ENCODE results near the gene ZNF385A.
"Not testable (repeated sequence)": the region's sequence is repeated elsewhere in the genome, so short reads cannot be mapped to it uniquely, and the experiment has no call there.

The ZNF385A gene

DNA sequence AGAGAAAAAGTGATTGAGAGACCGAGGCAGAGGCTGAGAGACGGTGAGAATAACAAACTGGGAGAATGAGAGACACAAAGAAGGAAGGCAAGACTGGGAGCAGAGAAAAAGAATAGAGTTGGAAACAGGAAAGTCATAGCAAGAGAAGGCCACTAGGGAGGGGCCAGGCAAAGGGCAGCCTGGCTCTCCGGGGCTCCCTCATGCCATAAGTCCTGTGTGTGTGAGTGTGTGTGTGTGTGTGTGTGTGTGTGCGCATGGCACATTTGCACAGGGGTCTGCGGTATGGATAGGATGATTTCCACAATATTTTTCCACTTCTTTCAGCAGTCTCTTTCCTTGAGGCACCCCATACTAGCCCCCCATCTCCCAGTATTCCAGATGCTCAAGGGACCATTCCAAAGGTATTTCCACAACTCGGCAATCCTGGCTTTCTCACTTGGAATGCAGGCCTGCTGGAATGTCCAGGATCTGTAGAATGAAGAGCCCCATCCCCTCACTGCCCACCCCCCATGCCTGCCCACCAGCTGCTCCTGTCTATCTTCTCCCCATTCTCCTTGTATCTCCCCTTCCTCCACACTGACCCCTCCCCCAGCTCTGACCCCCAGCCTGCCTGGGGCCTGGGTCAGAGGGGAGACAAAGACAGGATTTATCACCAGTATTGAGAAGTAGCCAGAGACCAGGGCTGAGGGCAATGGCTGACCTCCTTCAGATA, 29.3 kb downstream of the ZNF385A start:
- DNase-seq: no peak

DNA sequence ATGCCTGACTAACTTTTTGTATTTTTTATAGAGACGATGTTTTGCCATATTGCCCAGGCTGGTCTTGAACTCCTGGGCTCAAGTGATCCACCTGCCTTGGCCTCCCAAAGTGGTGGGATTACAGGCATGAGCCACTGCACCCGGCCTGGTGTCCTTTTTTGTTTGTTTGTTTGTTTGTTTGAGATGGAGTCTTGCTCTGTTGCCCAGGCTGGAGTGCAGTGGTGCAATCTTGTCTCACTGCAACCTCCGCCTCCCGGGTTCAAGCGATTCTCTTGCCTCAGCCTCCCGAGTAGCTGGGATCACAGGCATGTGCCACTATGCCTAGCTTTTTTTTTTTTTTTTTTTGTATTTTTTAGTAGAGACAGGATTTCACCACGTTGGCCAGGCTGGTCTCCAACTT, 30.3 kb downstream of the ZNF385A start:
- DNase-seq: not testable (repeated sequence)

DNA sequence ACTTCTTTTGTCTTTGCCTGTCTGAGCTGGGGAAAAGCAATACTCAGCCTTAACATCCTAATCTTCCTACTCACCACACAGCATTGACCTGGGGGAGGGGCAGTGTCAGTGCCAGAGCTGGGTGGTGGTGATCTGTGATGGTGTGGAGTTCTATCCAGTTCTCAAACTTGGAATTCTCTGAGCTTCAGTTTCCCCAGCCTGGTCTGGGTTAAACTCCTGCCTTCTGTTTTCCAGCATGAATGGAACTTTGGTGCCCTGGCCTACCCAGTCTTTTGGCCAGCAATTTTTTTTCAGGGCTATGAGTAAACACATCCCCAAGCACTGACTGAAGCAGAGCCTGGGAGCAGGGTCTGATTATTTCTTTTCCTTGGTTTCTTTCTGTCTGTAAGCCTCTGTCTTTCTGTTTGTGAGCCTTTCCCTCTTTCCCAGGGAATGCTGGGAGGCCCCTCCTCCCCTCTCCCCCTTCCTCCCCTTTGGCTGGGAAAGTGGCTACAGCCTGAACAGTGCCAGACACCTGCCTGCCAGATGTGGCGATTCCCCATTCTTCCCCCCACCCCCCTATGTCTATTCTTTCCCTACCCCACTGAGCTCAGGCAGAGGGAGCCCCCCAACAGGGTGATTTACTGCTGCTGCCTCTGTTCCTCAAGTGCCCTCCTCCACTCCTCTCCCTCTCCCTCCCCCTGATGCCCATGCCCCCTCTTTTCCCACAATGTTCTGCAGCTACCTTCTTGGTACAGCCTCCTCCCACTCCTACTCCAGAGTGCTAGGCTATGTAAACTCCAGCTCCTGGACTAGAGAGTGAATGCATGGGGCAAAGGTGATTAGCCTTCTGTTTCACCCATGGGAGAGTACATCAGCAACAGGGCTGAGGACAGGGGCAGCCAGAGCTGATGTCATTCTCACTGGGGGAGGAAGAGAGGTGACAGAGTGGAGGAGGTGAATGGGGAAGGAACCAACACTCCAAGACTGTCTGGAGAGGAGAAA, 31.4 kb downstream of the ZNF385A start:
- DNase-seq: no peak

DNA sequence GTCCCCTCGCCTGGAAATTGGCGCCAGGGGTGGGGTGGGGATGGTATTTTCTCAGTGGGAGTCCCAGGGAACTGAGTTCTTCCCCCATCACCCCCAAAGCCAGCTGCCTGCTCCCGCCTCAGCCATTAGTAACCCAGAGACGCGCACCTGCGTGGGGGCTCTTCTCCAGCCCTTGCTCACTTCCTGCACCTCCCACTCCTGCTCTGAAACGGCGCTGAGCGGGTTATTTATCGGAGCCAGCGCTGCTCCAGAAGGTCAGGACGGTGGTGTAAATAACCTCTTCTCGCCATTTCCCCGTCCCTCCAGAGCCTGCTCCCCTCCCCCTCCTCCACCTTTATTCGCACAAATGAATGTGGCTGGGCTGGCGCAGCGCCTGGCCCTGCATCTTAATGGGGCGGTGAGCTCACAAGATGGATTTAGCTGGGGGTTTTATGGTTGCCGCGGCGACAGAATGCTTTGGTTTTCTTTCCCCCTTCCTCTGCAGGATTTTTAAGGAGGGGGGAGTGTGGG, 32.5 kb downstream of the ZNF385A start:
- DNase-seq: peak; percentile 42 to 53

DNA sequence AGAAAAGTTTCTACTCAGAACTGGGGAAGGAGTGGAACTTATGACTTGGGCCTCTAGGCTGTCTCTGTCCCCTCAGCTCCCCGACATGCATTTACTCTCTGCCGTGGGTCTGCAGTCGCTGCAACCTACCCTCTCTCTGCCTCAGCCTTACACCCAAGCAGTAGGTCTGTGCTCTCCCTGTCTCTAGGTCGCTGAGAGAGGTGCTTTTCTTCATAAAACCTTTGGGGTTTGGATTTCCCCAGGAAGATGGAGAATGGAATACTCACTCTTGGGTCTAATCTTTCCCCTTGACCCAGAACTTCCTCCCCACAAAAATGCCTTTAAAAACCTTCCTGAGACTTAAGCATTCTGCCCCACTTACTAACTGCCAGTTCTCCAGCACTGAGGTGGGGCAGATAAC, 33.2 kb downstream of the ZNF385A start:
- DNase-seq: no peak

DNA sequence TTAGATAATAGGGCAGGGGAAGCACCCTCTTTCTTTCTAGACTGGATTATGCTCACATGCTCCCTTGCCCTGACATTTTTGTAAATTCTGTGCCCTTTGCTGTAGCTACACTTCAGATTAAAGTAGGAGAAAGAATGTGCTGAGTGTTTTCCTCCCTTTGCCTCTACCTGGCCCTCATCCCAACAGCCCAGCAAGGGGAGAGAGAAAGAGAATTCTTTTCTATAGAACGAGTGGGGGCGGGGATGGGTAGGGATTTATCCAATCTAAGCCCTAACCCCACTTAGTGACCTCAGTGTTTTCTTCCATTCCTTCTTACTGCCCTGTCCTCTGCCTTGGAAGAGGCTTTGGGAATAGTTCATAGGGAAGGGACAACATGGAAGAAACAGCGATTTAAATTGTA, 33.8 kb downstream of the ZNF385A start:
- DNase-seq: no peak

DNA sequence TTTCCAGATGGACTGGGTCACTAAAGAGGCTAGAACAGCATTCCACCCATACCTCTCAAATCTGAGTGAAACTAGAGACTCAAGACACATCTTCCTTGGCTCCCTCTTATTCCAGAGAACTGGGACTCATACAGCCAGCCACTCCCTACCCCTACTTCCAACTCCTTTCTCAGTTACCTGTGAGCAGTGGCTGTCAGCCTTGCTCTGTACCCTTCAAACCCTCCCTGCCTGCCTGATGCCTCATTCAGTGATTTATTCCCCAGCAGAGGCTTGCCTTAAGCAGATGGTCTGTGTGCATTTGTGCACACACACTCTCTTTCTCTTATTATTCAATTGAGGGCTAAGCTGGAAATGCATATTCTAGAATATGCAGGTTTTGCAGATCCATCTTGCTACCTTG, 34.9 kb downstream of the ZNF385A start:
- DNase-seq: no peak

DNA sequence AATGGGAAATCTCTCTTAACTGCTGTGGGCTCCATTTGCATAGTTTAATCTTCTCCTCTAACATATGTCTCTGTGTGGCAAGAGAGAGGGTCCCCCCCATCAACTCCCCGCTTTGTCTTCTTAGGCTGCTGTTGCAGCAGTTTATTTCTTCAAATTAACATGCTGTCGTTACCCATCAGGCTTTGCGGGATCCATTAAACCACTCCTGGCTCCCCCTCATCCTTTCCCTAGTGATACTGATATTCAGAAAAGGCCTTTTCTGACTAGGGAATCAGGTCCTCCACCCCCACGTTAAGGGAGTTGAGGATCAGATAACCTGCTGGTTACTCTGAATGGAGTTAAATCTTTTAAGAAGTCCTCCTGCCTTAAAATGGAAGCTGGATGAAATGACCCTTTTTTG, 35.5 kb downstream of the ZNF385A start:
- no peak for DNase-seq

DNA sequence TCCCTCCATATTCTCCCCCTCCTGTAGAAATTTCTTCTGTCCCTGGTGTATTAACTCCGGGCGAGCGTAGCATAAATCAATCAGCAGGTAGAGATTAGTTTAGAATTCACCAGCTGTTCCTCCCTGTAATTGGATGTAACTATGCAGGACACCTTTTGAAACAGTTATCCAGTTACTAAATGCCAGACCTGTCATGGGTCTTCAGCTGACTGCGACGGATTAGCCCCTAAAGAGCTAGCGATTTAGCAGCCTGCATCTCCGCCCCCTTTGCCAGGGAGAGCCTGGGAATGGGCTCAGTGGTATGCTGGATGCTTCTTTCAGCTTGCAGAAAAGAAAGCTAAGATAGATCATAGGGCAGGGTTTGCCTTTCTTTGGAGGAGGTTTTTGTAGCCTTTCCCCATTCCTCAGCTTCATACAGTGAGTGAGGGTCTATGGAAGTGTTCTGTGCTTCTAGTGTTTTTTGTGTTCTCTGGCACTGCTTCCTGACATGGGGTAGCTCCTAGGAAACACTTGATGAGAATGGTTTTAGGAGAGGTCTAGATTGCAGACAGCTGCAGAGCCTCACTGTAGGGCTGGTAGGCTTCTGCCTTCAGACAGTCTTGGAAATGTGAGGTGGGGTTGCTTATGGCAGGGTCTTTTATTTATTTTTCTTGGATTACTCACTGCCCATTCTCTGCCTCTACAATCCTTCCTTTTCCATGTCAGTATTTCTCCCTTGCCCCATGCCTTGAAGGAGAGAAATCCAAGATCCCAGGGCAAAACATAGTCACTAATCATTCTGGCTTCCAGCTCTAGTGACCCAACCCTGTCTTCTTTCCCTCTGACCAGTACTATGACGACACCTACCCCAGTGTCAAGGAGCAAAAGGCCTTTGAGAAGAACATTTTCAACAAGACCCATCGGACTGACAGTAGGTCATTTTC, 42.9 kb downstream of the ZNF385A start:
- DNase-seq: no peak

DNA sequence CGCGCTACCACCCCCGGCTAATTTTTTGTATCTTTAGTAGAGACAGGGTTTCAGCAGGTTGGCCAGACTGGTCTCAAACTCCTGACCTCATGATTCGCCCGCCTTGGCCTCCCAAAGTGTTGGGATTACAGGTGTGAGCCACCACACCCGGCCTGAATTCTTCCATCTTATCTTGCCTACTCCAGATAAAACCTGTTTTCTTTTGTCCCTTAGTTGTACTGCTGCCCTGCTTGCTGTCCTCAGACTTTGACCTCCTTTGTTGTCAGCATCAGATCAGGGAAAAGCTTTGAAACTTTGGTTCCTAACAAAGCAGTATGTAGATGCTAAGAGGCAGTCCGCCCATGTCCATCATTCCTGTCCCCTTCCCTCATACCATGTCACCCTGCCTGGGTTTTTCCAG, 43.7 kb downstream of the ZNF385A start:
- DNase-seq: no peak

DNA sequence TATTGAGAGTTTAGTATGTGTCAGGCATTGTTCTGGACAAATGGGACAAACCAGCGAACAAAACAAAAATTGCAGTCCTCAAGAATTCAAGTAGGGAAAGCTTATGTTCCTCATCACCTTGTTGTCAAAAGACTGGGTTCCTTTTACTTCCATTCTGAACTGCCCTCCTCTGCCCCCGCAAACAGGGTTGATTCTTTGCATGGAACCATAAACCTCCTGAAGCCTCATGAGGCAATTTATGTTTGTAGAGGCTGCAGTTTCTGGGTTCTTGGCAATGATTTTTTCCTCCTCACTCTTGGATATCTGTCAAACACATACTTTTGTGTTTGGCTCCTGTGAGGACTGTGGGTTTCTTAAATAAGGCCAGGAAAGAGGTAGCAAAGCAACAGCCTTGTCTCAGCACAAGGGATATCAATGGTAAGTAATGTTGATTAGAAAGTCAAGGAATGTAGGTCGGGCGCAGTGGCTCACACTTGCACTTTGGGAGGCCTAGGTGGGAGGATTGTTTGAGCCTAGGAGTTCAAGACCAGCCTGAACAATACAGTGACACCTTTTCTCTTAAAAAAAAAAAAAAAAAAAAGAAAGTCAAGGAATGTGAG, 45.7 kb downstream of the ZNF385A start:
- no peak for DNase-seq

DNA sequence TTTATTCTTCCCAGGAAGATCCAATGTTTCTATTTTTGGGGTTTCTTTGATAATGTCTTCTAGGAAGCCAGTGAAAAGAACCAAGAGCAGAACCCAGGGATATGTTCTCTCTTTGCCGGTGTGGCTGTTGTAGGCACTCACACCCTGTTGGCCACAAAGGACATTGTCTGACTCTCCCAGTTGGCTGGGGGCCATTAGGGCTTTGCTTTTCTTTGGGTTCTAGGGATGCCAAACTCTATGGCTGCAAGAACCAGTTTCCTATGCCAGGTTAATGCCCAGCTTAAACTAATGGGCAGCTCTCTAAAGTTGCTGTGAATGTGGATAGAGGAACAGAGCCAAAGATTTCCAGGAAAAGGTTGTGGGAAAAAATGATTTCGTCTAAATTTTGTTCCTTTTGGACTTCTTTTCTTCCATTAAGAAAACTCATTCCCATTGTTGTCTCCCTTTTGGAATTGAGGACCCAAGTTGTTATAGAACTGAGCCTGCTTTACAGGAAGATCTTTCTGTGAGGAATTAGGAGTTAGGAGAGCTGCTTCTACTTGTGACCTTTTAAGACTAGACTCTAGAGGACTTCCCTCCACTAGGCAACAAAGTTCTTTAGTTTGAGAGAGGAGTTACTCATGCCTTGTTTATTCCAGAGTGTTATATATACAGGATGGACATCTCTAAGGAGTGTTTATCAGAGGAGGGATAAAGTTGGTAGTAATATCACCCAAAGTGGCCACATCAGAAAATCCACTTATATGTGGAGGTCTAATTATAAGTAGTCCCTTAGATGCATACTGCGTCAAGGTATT, 46.5 kb downstream of the ZNF385A start:
- no peak for DNase-seq

DNA sequence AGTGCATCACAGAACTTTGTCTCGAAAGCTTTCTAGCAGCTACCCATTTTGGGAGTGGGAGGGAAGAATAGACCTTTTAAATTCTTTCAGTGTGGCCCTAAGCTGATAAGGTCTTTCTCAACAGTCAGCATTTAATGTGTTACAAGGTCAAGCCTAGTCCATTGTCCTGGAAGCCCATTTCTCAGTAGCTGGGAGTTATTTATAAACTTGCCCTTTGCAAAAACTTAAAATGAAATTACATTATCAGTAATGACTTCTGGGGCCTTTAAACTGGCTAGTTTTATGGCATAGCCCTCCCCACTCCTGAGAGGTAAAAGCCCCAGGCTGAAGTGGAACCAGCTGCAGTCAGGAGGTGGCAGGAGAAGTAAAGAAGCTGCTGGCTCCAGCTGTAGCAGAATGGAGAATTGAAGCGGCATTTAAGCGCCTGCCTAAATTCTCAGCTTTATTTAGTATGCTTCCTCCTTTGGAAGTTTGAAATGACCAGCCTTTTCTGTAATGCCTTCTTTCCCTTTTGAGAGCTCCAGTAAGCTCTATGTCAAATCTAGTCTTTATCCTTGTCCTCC, 47.2 kb downstream of the ZNF385A start:
- no peak for DNase-seq

DNA sequence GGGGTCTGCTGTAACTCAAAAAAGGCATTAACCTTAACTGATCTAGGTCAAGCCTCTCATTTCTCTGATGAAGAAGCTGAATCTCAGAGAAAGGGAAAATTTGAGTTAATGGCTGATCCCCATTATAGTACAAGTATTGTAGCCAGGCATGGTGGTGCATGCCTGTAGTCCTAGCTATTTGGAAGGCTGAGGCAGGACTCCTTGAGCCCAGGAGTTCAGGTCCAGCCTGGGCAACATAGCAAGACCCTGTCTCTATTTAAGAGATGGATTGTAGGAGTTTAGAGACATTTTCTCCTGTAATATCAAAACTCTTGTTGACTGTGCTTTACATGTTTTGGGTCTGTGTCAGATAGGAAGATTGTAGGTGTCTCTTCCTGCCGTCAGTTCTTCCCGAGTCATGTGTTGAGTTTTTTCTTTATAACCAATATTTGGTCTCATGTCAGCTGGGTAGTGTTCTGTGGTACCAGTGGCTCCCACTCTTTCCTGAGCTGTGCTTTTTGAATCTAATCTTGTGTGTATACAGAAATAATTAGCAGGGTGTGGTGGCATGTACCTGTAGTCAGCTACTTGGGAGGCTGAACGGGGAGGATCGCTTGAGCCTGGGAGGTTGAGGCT, 51.0 kb downstream of the ZNF385A start:
- DNase-seq: no peak

DNA sequence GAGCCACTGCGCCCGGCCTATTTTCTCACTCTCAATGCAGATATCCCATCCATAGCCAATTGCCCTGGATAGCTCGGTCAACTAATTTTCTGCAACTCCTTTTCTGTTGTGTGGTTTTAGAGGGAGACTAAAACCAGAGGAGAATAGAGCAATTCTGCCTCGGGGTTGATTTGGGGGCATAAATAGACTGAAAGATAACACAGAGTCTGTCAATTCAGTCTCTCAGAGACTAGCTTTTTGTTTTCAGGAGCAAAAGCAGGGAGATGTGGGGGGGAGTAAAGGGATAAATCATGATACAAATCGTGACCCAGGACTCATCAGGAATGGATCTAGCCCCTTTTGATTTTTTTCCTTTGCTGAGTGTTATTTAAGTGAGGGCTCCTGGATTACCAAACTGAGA, 53.1 kb downstream of the ZNF385A start:
- no peak for DNase-seq

DNA sequence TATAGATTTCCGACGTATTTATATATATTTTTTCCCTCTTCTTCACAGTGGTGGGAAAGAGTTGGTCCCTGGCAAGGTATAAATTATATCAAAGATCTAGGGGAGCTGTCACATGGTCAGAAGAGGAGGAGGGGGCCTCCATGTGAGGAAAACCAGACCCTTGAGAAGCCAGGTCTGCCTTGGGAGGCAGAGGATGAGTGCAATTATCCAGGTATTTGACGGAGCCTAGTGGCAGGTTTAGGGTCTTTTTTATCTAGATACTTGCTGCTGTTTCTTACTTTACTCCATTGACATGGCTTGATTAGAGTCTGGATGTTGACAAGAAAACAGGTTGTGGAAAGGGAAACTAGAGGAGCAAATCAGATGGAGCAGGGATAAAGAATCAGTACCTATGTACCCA, 54.1 kb downstream of the ZNF385A start:
- DNase-seq: no peak

DNA sequence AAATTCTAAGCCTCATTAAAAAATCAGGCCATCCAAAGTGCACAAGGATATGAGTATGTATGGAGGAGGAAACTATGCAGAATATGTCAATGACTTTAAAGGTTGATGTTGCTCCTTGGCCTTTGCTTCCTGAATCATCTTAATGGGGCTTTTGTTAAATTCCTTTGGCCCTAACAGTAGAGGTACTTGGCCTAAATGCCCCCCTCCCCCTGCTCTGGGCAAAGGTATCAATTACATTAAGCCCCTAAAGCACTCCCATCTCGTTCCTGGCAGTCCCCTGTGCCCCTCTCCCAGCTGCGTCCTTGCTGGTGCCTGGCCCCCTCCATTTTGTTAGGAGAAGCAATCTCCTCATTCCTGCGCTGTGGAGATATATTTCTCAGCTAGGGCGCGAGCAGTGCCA, 54.8 kb downstream of the ZNF385A start:
- no peak for DNase-seq

DNA sequence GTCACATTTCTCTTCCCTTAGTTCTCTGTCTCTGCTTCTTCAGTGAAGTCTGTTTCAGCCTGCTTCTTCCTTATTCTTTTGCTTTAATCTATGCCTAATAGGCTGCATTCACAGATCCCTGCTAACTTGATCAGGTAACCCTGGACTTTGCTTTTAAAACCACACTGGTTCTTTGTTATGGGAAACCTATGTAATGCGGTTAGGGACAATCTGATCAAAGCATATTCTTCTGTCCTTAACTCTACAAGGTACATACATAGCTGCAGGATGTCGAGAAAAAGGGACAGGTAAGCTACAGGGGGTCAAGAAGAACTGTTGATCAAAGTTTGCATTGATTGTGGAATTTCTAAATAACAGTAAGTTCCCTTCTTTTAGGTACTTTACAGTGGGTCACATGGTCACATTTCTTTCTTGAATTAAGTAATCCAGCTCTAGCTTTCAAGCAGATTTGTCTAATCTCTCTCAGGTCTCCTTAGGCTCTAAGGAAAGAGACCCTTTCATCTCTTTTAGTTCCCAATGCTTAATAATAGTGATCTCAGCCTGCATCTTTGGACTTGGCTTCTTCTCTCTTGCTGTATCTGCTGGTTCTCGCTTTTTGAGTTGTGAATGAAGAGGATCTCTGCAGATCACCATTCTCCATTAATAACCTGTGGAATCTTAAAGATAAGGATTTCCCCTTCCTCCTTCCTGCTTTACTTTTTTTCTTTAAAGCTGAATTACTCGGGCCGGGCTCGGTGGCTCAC, 55.8 kb downstream of the ZNF385A start:
- no peak for DNase-seq

DNA sequence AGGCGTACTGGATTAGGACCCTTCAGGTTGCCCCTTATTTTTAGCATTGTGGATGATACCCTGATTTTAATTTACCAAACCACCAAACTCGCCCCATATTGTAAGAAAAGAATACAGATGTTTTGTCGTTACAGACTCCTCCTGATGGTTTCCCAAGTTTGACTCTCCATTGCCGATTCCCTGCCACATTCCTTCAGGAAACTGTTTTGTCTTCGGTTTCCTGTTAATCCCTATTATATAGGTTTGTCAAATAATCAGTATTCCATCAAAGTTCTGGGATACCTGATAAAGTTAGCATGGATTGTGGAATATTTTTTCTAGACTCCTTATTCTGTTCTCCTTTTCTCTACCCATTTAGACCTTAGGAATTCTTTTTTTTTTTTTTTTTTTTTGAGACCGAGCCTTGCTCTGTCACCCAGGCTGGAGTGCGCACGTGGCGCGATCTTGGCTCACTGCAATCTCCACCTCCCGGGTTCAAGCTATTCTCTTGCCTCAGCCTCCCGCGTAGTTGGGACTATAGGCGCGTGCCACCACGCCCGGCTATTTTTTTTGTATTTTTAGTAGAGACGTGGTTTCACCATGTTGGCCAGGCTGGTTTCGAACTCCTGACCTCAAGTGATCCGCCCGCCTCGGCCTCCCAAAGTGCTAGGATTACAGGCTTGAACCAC, 59.0 kb downstream of the ZNF385A start:
- DNase-seq: not testable (repeated sequence)
